ENCODE results near the gene SMAGP. TPM values are rescaled to one million over a fixed set of nuclear protein-coding genes. Genes with fewer than 3 reads are reported as not detected.

SMAGP gene
- 6.0 and 8.2 TPM in 2 replicates for total RNA-seq

DNA sequence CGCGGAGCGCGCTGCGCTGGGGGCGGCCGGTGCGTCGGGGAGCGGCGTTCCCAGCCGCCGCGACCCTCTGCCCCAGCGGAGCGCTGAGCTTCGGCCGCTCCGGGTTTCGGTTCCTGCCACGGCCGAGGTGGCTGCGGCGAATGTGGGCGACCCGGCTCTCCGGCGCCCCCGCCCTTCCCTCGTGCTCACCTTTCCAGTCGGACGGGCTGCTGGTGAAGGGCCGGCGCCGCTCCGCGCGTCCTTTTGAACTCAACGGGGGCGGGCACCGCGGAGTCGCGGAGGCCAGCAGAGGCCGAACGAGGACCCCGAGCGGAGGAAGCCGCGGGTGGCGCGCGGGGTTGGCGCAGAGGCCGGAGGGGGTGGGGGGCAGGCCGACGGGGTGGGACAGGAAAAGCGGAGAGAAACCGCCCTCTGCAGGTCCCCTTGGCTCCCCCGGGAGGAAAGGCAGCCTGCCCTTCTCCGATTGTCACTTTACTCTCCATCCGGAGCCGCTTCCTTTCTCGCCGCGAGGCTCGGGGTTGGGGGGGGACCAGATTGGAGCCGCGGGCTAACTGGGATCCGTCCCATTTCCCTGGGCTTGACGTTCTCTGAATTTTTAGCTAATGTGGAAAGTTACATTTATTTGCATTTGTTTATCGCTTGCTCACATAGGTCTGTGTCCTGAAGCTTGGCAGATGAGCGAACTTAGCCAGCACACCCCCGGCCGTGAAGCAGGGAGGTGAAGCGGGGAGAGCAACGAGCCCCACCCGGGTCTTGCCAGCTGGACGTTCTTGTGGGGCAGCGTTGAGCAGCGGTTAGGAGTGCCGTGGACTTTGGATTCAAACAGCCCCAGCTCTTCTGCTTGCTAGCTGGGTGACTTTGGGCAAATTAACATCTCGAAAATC lies at the start of gene SMAGP:
TSS of gene SMAGP (minus strand) at position 349 of the 884 bp plus-strand sequence. CDS start 1,137 bp downstream, outside the sequence.

GRCh38 chr12:51238510-51239334 lies 31.5 kb downstream of the SMAGP start, which contains the start of gene DAZAP2:
TSS of gene DAZAP2 (plus strand) at chr12:51238826. CDS start at chr12:51238908, 82 bp downstream.

GRCh38 chr12:51217968-51218606 lies 52.1 kb downstream of the SMAGP start, which contains the start of gene POU6F1:
TSS of gene POU6F1 (minus strand) at chr12:51218062. CDS start at chr12:51206836, 11,226 bp downstream.

Other genes with a start within 250 kb of the SMAGP start
- 62.2 and 67.5 TPM in 2 replicates for gene SLC11A2, start 244.0 kb downstream of the SMAGP start, total RNA-seq
- gene LETMD1, start 222.1 kb downstream of the SMAGP start, total RNA-seq: 53.4 and 71.7 TPM in 2 replicates
- 9.5 and 10.4 TPM in 2 replicates for gene CSRNP2, start 186.8 kb downstream of the SMAGP start, total RNA-seq
- 6.4 and 7.7 TPM in 2 replicates for gene TFCP2, start 97.3 kb downstream of the SMAGP start, total RNA-seq
- 1.6 and 2.6 TPM in 2 replicates for gene POU6F1, start 52.4 kb downstream of the SMAGP start, total RNA-seq
- gene DAZAP2, start 31.6 kb downstream of the SMAGP start, total RNA-seq: 43.8 and 44.4 TPM in 2 replicates
- gene BIN2, start 53.8 kb upstream of the SMAGP start, total RNA-seq: not detected in 2 replicates
- not detected in 2 replicates for gene CELA1, start 76.3 kb upstream of the SMAGP start, total RNA-seq
- 18.2 and 71.2 TPM in 2 replicates for gene GALNT6, start 121.0 kb upstream of the SMAGP start, total RNA-seq
- gene SLC4A8, start 154.4 kb upstream of the SMAGP start, total RNA-seq: 3.0 and 7.6 TPM in 2 replicates